Adipose tissue (tissue), 3 donors: ENCODE results near the gene PTGIS. TPM values are rescaled to one million over a fixed set of nuclear protein-coding genes. Genes with fewer than 3 reads are reported as not detected.
A peak's percentile ranks its signal among the peaks of the same experiment; 100 is the strongest.

Source experiments
- H3K27ac ChIP-seq: one replicate; pipeline ENCODE4 v1.5.1; 2013; ENCODE audit warnings: low read depth, low read length
- WGBS, 3 donors: extraction: QIAGEN DNeasy Blood & Tissue Kit; methylation state at CpG; one replicate each; pipeline ENCODE4 v1.1.7; 2013; 5-methylcytosine and 5-hydroxymethylcytosine counted together
- polyA plus RNA-seq, 3 donors: library from polyadenylated mRNA; stranded (reverse); fragments of 200-250 nt; gene quantifications; one replicate each; pipeline ENCODE4 v1.2.3, GENCODE V29; 2013
- donor health status: healthy with polysubstance abuse.
- donor health status: Bipolar disorder and iron deficiency.
- donor health status: healthy.

Gene PTGIS
- polyA plus RNA-seq, 3 donors = 2.0 to 79.7 (median 15.9) TPM

DNA sequence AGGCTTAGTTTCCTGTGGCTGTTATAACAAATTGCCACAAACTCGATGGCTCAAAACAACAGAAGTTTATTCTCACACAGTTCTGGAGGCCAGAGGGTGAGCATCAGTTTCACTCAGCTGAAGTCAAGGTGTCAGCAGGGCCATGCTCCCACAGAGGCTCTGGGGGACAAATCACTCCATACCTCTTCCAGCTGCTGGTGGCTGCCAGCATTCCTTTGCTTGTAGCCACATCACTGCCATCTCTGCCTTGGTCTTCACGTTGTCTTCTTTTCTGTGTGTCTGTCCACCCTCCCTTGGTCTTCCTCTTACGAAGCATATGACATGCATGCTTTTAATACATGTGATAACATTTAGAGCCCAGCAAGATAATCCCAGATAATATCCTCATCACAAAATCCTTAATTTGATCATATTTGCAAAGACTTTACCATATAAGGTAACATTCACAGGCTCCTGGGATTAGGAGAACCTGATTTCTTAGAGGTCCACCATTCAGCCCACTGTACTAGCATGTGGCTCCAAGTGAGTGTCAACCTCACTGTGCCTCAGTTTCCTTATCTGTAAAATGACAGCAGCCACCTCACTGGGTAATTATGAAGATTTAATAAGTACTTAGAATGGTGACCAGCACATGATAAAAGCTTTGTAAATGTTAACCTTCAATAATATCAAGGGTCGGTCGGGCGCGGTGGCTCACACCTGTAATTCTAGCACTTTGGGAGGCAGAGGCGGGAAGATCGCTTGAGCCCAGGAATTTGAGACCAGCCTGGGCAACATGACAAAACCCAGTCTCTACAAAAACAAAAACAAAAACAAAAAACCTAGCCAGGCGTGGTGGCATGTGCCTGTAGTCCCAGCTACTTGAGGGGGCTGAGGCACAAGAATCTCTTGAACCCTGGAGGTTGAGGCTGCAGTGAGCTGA, 14.7 kb upstream of the PTGIS start:
- H3K27ac ChIP-seq = no peak overlapping the region
- WGBS, 3 donors = 95% methylated on average over 10 of the region's 10 CpGs

GRCh38 chr20:49581482-49581881, 13.5 kb upstream of the PTGIS start:
- 94 to 100% (median 100%) methylated on average over 1 of the region's 1 CpG for WGBS, 3 donors
- H3K27ac ChIP-seq = no peak overlapping the region

DNA sequence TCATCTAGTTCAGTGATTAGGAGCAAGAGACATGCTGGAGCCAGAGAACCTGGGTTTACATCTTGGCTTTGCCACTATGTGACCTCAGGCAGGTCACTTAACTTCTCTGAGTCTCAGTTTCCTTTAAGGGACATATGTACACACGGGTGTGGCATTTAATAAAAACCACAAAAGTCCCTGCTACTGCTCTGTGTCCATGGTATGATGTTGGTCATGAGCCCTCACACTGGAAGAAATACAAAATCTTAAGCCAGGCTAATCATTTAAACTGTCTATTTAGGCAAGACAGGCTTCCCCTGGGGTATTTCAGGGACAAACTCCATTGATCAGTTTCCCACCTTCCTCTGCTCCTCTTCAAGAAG, 12.9 kb upstream of the PTGIS start:
- no peak overlapping the region for H3K27ac ChIP-seq
- 44 to 54% (median 44%) methylated on average over 1 of the region's 1 CpG for WGBS, 3 donors

DNA sequence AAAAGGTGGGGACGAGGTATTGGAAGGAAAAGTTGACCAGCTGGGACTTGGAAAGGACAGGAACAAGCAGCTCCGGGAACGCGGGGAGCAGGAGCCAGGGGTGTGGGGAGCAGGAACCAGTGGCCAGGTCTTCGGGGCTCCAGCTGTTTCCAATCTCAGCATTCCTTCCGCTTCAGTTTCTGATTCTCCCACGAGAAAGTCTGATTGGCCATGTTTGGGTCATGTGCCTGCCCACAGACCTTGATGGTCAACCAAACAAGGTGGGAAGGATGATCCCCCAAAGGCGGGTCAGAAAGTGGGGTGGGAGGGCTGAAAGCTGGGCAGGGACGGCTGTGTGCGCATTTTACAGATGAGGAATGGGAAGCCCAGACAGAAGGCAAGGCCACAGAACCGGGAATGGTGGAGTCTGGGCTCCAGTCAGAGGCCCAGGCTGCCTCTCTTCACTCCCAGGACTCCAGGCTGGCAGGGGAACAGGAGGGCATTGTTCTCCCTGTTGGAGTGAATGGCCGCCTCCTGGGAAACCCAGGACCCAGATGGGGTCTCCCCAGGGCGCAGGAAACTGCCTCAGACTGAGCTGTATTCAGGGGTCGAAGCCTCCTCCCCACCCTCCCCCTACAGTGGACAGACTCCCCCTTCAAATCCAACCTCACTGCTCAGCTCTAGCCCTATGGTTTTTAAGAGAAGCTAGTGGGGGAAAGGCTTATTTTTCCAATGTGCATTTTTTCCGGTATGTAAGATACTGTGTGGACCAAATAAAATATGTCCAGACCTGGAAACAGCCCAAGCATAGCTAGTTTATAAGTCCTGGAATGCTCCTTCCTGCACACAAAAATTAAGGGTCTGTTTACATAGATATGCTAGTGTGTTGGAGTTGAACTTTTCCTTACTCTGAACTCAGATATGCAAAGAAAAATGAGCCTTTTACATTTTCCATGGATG, 12.2 kb upstream of the PTGIS start:
- 64 to 68% (median 68%) methylated on average over 15 of the region's 15 CpGs for WGBS, 3 donors
- peak overlapping the region; percentile 19 for H3K27ac ChIP-seq

DNA sequence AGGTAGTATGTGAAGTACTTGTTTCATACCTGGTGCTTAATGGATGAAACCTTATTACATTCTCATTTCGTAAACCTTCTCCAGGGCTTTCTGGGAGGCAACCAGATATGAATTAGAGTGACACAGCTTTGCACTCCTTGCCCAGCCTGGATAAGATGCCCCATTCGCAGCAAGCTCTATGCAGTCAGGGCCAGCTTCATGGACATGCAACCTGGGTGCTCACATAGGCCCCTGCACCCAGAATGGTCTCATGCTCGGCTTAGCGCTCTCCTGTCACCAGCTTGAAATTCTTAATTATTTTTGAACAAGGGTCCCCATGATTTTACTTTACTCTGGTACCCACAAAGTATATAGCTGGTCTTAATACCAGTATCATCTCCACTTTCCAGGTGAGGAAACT, 11.3 kb upstream of the PTGIS start:
- H3K27ac ChIP-seq = no peak overlapping the region
- 93 to 97% (median 95%) methylated on average over 4 of the region's 4 CpGs for WGBS, 3 donors

DNA sequence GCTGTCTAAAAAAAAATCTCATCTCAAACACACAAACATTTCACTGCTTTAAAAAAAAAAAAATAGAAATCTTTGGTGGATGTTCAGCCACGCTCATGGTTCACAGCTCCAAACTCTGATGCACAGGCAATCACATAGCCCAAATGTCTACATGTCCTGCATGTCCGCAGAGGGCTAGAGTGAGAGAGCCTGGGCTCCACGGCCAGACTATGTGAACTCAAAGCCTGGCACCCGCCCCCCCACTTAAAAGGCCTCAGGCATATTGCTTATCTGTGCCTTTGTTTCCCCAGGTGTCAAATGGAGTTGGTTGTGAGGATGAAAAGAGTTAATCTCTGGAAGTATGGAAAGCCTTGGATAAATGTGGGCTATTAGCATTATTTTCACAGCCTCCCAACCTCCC, 10.5 kb upstream of the PTGIS start:
- H3K27ac ChIP-seq = no peak overlapping the region
- WGBS, 3 donors = 78 to 95% (median 94%) methylated on average over 4 of the region's 4 CpGs

DNA sequence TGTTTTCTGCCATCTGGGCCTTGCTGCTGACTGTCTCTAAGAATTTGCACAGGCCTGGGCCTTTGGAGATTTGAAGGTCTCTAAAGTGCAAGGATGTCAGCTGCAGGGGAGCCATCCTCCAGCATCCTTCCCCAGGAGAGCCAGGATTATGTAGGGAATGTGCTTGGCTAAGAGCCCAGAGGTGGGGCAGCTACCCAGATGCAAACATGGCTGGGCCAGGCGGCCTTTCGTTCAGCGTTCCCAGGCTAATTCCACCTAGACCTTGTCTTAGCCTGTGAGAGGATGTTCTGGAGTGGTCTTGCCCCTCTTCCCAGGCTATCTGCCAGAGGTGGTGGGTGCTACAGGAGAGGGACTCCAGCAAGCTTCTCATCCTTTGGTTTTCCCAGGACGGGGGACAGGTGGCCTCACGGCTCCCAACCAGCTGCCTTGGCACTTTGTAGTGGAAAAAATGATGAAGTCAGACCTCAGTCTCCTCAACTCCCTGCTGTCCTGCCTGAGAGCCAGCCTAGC, 7.7 kb upstream of the PTGIS start:
- WGBS, 3 donors = 37 to 64% (median 51%) methylated on average over 5 of the region's 5 CpGs
- H3K27ac ChIP-seq = no peak overlapping the region

GRCh38 chr20:49573900-49574416, 6.0 kb upstream of the PTGIS start:
- WGBS, 3 donors = 69 to 89% (median 74%) methylated on average over 8 of the region's 8 CpGs
- no peak overlapping the region for H3K27ac ChIP-seq

- H3K27ac ChIP-seq = no peak overlapping the region
- 30 to 38% (median 33%) methylated on average over 6 of the region's 6 CpGs for WGBS, 3 donors
Measured at GRCh38 chr20:49572857-49573256, 4.9 kb upstream of the PTGIS start.

GRCh38 chr20:49571553-49571835, 3.6 kb upstream of the PTGIS start:
- 75 to 83% (median 81%) methylated on average over 2 of the region's 2 CpGs for WGBS, 3 donors
- H3K27ac ChIP-seq = no peak overlapping the region

- no peak overlapping the region for H3K27ac ChIP-seq
- 79 to 82% (median 81%) methylated on average over 11 of the region's 11 CpGs for WGBS, 3 donors
Measured at GRCh38 chr20:49570828-49571552, 3.1 kb upstream of the PTGIS start.

GRCh38 chr20:49570161-49570827, 2.4 kb upstream of the PTGIS start:
- 82 to 85% (median 84%) methylated on average over 7 of the region's 7 CpGs for WGBS, 3 donors
- no peak overlapping the region for H3K27ac ChIP-seq

DNA sequence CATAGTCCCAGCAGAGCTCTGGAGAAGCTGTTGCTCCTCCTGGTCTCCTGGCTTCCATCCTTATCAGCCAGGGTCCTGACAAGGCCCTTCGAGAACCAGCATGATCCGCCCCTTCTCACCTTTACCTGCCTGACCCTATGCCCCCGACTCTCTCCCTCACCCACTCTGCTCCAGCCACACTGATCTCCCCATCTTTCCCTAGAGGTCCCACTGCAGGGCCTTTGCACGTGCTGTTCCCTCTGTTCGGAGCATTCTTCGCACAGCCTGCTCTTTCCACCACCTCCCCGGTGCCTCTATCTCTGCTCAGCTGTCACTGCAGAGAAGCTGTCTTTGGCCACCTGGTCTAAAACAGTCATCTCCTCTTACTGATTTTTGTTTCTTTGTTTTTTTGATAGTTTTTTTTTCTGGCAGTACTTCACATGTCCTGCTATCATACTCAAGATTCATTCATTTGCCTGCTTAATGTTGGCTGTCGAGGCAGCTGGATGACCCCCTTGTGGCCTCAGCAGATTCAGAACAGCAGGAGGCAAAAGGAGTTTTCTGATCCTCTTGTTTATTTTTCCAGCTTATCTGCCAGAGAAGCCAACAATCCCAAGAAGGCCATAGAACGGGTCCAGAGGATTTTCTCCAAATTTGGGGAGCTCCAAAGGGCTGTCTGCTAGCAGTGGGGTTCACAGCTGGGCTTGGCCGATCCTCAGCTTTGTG, 1.6 kb upstream of the PTGIS start:
- H3K27ac ChIP-seq = no peak overlapping the region
- 62 to 69% (median 67%) methylated on average over 10 of the region's 10 CpGs for WGBS, 3 donors

- H3K27ac ChIP-seq = no peak overlapping the region
- WGBS, 3 donors = 25 to 30% (median 28%) methylated on average over 17 to 18 of the region's 18 CpGs
Measured at GRCh38 chr20:49568278-49569151, 578 bp upstream of the PTGIS start.

DNA sequence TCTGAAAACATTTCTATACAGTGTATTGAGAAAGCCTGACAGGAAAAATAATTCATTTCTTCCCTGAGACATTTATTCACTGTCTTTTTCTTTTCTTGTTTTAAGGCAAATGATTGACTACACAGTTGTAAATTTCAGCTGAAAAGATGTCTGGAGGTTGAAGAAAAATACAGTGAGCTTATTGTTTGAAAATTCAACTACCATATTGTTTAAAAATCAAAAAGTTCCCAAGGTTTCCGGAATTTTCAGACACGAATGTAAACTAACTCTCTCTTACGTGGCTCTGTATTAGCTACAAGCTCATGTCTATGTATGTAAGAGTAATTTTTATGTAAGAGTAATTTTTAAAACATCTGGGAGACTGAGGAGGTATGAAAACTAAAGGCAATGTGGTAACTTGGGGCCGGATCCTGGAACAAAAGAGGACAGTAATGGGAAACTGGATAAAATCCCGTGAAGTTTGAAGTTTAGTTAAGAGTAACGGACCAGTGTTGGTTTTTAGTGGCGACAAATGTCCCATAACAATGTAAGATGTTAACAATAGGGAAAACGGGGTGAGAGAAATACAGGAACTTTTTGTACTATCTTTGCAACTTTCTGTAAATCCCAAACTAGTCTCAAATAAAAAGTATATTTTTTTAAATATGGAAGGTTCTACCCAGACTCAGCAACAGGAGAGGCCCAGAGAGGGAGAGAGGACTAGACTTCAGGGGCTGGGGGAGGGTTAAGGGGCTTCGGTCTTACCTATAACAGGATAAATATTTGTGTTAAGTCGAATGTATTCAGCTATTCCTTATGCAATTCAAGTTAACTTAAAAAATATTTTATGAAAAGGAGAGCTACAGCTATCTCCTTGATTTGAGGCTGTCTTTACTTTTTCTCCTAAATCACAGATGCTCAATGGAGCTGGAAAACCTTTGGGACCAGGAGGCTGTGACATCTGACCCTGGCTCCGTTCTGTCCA, 1.3 kb downstream of the PTGIS start:
- no peak overlapping the region for H3K27ac ChIP-seq
- 59 to 65% (median 60%) methylated on average over 11 of the region's 11 CpGs for WGBS, 3 donors
